Mucosa of rectum (tissue), 2 donors: ENCODE results near the gene RPS16.
A peak's percentile ranks its signal among the peaks of the same experiment; 100 is the strongest.
"Not testable (repeated sequence)": the region's sequence is repeated elsewhere in the genome, so short reads cannot be mapped to it uniquely, and the experiment has no call there.

Experiments used
- H3K27ac ChIP-seq, 2 donors: one replicate each; pipeline ENCODE4 v1.7.0; 2013; ENCODE audit warnings: inconsistent platforms in 2 of 2, low read depth in 2 of 2, low read length in 2 of 2
- H3K27me3 ChIP-seq, 2 donors: one replicate each; pipeline ENCODE4 v1.7.0; 2013; ENCODE audit warnings: low read length in 2 of 2; ENCODE audit not compliant: control insufficient read depth in 2 of 2, insufficient read depth in 2 of 2
- H3K36me3 ChIP-seq, 2 donors: one replicate each; pipeline ENCODE4 v1.7.0; 2013; ENCODE audit warnings: low read length in 2 of 2; ENCODE audit not compliant: control insufficient read depth in 2 of 2, insufficient read depth in 2 of 2
- H3K4me1 ChIP-seq, 2 donors: one replicate each; pipeline ENCODE4 v1.7.0; 2013; ENCODE audit warnings: low read length in 2 of 2, mild to moderate bottlenecking in 1 of 2; ENCODE audit not compliant: control insufficient read depth in 2 of 2, insufficient read depth in 2 of 2
- H3K4me3 ChIP-seq, 2 donors: one replicate each; pipeline ENCODE4 v1.7.0; 2013; ENCODE audit warnings: low read length in 2 of 2
- H3K9ac ChIP-seq, 2 donors: one replicate each; pipeline ENCODE4 v1.7.0; 2013; ENCODE audit warnings: low read length in 2 of 2, low read depth in 1 of 2, mild to moderate bottlenecking in 1 of 2
- H3K9me3 ChIP-seq, 2 donors: one replicate each; pipeline ENCODE4 v1.7.0; 2013; ENCODE audit warnings: low read length in 2 of 2; ENCODE audit not compliant: control insufficient read depth in 2 of 2
- donor health status: healthy.
- donor health status: Normal muscosa, but diverticular disease.

RPS16 gene

DNA sequence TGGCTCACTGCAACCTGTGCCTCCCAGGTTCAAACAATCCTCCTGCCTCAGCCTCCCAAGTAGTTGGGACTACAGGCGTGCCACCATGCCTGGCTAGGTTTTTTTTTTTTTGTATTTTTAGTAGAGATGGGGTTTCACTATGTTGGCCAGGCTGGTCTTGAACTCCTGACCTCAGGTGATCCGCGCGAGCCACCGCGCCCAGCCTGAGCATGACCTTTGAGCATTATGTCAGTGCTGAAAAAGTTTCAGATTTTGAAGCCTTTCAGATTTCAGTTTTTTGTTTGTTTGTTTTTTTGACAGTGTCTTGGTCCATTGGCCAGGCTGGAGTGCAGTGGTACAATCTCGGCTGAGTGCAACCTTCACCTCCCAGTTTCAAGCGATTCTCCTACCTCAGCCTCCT lies 15.5 kb upstream of the RPS16 start:
- Histone ChIP-seq H3K4me1 (peaks cover 4 to 22% of the 10 kb centered on the region in 2 donors), H3K36me3 (peaks cover 11 to 28% of the 10 kb centered on the region in 2 donors)
- H3K9me3 ChIP-seq, H3K27me3 ChIP-seq, H3K27ac ChIP-seq, H3K9ac ChIP-seq, H3K4me3 ChIP-seq: not testable (repeated sequence)

DNA sequence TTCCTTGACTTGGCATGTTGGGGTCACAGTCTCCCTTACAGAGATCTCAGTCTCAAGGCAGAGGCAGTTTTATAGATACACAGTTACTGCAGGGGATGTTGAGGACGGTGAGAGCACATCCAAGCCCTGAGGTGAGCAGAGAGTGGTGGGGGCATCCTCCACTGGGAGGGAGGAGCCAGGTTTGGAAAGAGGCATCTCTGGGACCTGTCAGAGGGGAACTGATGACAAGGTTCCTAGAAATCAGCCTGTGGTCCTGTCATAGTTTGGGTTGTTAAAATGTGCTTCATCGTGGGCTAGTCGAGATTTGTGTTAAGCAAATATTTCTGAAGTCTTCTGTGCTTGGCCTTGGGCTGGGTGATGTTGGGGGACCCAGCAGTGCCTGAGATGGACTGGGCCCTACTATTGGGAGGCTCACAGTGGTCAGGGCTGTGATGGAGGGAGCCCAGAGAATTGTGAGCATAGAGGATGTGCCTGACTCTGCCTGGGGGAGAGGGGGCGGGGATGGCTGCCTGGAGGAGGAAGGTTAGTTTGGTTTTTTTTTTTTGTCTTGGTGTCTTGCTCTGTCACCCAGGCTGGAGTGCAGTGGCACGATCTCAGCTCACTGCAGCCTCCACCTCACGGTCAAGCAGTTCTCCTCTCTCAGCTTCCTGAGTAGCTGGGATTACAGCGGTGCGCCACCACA lies 13.5 kb upstream of the RPS16 start:
- H3K36me3 ChIP-seq = peaks cover 7 to 22% of the 10 kb centered on the region in 2 donors
- H3K9me3 ChIP-seq = no peaks in the 10 kb centered on the region
- H3K9ac ChIP-seq = no peak overlapping the region
- peaks cover 12 to 29% of the 10 kb centered on the region in 2 donors for H3K4me1 ChIP-seq
- H3K4me3 ChIP-seq = no peak overlapping the region
- no peaks in the 10 kb centered on the region for H3K27me3 ChIP-seq
- H3K27ac ChIP-seq = no peak overlapping the region

DNA sequence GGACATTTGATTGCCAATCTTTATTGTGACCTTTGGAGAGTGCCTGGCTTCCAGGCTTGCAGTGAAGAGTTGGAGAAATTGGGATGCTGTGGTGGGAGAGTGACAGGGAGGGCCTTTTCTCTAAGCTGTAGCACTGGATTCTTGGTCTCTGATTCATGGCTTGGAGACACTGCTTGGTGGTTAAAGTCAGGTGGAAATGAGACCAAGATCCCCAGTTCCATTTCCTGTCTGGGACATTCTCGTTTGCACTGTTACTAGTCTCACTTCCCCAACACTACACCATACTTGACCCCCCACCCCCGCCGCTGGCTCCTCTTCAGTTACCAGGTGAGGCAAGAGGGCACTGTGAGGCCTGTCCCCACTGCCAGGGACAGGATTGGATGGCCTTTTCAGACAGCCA lies 12.5 kb upstream of the RPS16 start:
- no peak overlapping the region for H3K9ac ChIP-seq
- peak overlapping the region in 1 of 2 donors; percentile 20 for H3K4me3 ChIP-seq
- peaks cover 12 to 29% of the 10 kb centered on the region in 2 donors for H3K4me1 ChIP-seq
- H3K36me3 ChIP-seq = peaks cover 7 to 14% of the 10 kb centered on the region in 2 donors
- no peaks in the 10 kb centered on the region for H3K9me3 ChIP-seq
- H3K27me3 ChIP-seq = no peaks in the 10 kb centered on the region
- H3K27ac ChIP-seq = no peak overlapping the region

GRCh38 chr19:39446365-39447084 lies 10.8 kb upstream of the RPS16 start:
- Histone ChIP-seq H3K27me3 (no peaks in the 10 kb centered on the region), H3K36me3 (peaks cover 0 to 2% of the 10 kb centered on the region in 2 donors), H3K9ac (peak overlapping the region; percentile 95 to 100), H3K4me3 (peak overlapping the region; percentile 99), H3K27ac (peak overlapping the region in 1 of 2 donors; percentile 95), H3K9me3 (no peaks in the 10 kb centered on the region), H3K4me1 (peaks cover 12 to 29% of the 10 kb centered on the region in 2 donors)

GRCh38 chr19:39445196-39446111 lies 9.7 kb upstream of the RPS16 start, which contains the start of gene SUPT5H:
Gene SUPT5H, plus strand, starts transcription at chr19:39445582. Its CDS starts 309 bp downstream, at chr19:39445891.
- Histone ChIP-seq H3K9ac (peak within 1 kb of the TSS; percentile 95 to 100), H3K4me1 (peaks cover 12 to 29% of the 10 kb centered on the region in 2 donors), H3K27ac (peak within 1 kb of the TSS; percentile 95), H3K36me3 (peaks cover 0 to 2% of the 10 kb centered on the region in 2 donors), H3K27me3 (no peaks in the 10 kb centered on the region), H3K9me3 (no peaks in the 10 kb centered on the region), H3K4me3 (peak within 1 kb of the TSS; percentile 99)

- peaks cover 0 to 2% of the 10 kb centered on the region in 2 donors for H3K36me3 ChIP-seq
- no peaks in the 10 kb centered on the region for H3K27me3 ChIP-seq
- peak overlapping the region; percentile 95 to 100 for H3K9ac ChIP-seq
- H3K4me1 ChIP-seq = peaks cover 12 to 29% of the 10 kb centered on the region in 2 donors
- no peaks in the 10 kb centered on the region for H3K9me3 ChIP-seq
- peak overlapping the region; percentile 95 for H3K27ac ChIP-seq
- peak overlapping the region; percentile 99 for H3K4me3 ChIP-seq
Observed at GRCh38 chr19:39444598-39445195, 8.9 kb upstream of the RPS16 start.

GRCh38 chr19:39438270-39438934 lies 2.7 kb upstream of the RPS16 start:
- H3K4me3 ChIP-seq = no peak overlapping the region
- H3K36me3 ChIP-seq = peaks cover 10 to 12% of the 10 kb centered on the region in 2 donors
- H3K9me3 ChIP-seq = no peaks in the 10 kb centered on the region
- H3K27ac ChIP-seq = no peak overlapping the region
- peaks cover 14 to 20% of the 10 kb centered on the region in 2 donors for H3K4me1 ChIP-seq
- no peaks in the 10 kb centered on the region for H3K27me3 ChIP-seq
- no peak overlapping the region for H3K9ac ChIP-seq

GRCh38 chr19:39436350-39436716 lies 584 bp upstream of the RPS16 start:
- Histone ChIP-seq H3K9ac (peak overlapping the region; percentile 73 to 80), H3K36me3 (peaks cover 22 to 23% of the 10 kb centered on the region in 2 donors), H3K4me1 (peaks cover 14 to 20% of the 10 kb centered on the region in 2 donors), H3K9me3 (no peaks in the 10 kb centered on the region), H3K27me3 (no peaks in the 10 kb centered on the region), H3K27ac (peak overlapping the region; percentile 73 to 90), H3K4me3 (peak overlapping the region; percentile 84 to 97)
